Mucosa of descending colon (tissue), 3 donors: ENCODE data around the gene KRTAP3-3. TPM values are rescaled to one million over a fixed set of nuclear protein-coding genes. Genes with fewer than 3 reads are reported as not detected.
"Not testable (repeated sequence)": the region's sequence is repeated elsewhere in the genome, so short reads cannot be mapped to it uniquely, and the experiment has no call there.

Experiments
- ATAC-seq: fragments of 200-7000 bp; cut with Tn5 transposase; one replicate; pipeline ENCODE4 v1.9.1; 2020; ENCODE audit warnings: mild to moderate bottlenecking, moderate library complexity
- DNase-seq, 3 donors: peaks; one replicate each; pipeline ENCODE4 v3.0.0-alpha.2; 2020
- H3K36me3 ChIP-seq: fragments of 200-600 bp; one replicate; pipeline ENCODE4 v1.8.0; 2021; ENCODE audit warnings: low read depth, mild to moderate bottlenecking
- H3K4me1 ChIP-seq: fragments of 200-600 bp; one replicate; pipeline ENCODE4 v1.8.0; 2021; ENCODE audit warnings: low read depth, mild to moderate bottlenecking
- H3K4me3 ChIP-seq: fragments of 200-600 bp; one replicate; pipeline ENCODE4 v1.8.0; 2021; ENCODE audit warnings: mild to moderate bottlenecking
- H3K9me3 ChIP-seq: fragments of 200-600 bp; one replicate; pipeline ENCODE4 v1.8.0; 2021; ENCODE audit warnings: mild to moderate bottlenecking
- CTCF ChIP-seq: fragments of 200-600 bp; IDR thresholded peaks from one replicate; pipeline ENCODE4 v1.8.0; 2022; ENCODE audit warnings: antibody characterized with exemption, mild to moderate bottlenecking
- intact Hi-C, 2 donors: fragments of 100-400 bp; cut with DNase I in 1 of 2; cut with micrococcal nuclease in 1 of 2; formaldehyde crosslinking; loops; one replicate each; pipeline versions ENCODE4 v1.11.0 to v1.11.1; 2022; cut with DNase I, micrococcal nuclease
- long read RNA-seq, 2 donors: library from polyadenylated mRNA; unstranded; transcript quantifications; one replicate each; pipeline ENCODE4 v2.0.0, GENCODE V29; 2019 to 2021
- total RNA-seq, 3 donors: library from RNA; stranded (reverse); fragmentation: NEBNext Ultra II Directional in 2 of 3; extraction: Animal tissue kit (Norgen Biotek cat#: 25700) in 2 of 3; gene quantifications; one replicate each; pipeline versions ENCODE4 v1.2.1 to v1.2.4, GENCODE V29; 2021 to 2023
- donor health status: DM: no; HTN: no; CAD: no; lungs with moderate emphysema.
- donor health status: DM: no; HTN: no; CAD: no.
- donor health status: DM: no; HTN: yes; CAD: no.

KRTAP3-3 gene
- total RNA-seq = not detected
- long read RNA-seq, donor 1 = 0 reads
- long read RNA-seq, donor 2 = 0 reads

- intact Hi-C loops = no loop called here
- Histone ChIP-seq H3K4me1 (no peaks in the 10 kb centered on the region), H3K9me3 (no peaks in the 10 kb centered on the region), H3K36me3 (no peaks in the 10 kb centered on the region), H3K4me3 (no peak within 1 kb of the TSS)
- TF ChIP-seq CTCF = no peak
- DNase-seq (no peak), ATAC-seq (no peak)
These were observed at the start of gene KRTAP3-3 for GRCh38 chr17:40993839-40994238. Gene KRTAP3-3, minus strand, starts transcription at chr17:40994164. Its CDS starts 67 bp downstream, at chr17:40994097.

DNA sequence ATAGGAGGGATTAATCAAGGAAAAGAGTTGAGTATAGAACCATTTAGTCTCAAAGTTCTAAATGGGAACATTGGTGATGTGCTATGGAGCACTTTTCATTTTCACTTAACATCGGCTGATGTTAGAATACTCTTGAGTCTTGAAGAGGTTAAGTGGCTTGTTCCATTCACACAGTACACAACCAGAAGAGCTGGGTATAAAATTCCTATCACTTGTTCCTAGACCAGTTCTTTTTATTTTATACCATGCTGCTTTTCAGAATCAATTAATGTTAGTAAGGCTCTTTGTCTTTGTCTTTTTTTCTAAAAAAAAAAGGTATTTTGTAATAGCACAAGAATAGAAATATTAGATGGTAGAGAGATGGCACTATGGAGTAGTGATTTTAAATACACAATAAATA is 49.0 kb upstream of the KRTAP3-3 start:
- intact Hi-C loops = no loop called here
- no peaks in the 10 kb centered on the region for H3K36me3 ChIP-seq

DNA sequence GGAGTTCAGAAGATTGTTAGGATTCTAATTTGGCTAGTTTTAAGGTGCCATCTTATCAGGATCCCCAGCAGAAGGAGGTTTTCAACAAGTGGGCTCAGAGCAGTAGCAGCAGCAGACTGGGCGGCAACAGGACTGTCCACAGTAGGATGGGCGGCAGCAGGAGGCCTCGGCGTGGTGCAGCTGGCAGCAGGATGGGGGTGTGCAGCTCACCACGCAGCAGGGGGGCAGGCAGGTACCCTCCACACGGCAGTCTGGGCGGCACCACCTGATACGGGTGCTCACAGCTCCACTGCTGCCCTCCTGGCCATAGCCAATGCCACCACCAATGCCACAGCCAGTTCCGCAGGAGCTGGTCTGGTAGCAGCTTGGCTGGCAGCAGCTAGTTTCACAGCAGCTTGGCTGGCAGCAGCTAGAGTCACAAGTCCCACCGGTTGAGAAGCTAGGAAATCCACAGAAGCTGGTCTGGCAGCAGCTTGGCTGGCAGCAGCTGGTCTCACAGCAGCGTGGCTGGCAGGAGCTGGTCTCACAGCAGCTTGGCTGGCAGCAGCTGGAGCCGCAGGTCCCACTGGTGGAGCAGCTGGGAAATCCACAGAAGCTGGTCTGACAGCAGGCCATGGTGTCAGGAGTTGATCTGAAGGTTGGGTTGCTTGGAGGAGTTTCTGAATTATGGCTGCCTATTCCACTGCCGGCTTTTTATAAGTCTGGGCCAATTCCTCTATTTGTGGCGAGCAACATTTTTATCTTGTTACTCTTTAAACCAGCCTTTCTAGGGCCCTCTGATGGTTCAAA is 47.0 kb upstream of the KRTAP3-3 start, which contains the start of gene KRTAP1-1:
TSS of gene KRTAP1-1 (minus strand) at position 668 of the 789 bp plus-strand sequence. CDS start at position 615, 53 bp downstream.
- H3K4me1 ChIP-seq, DNase-seq, H3K4me3 ChIP-seq, H3K36me3 ChIP-seq, H3K9me3 ChIP-seq, ATAC-seq, intact Hi-C loops: not testable (repeated sequence)

More for the DNA sequence above, 49.0 kb upstream of the KRTAP3-3 start:
- no peak for ATAC-seq
- H3K9me3 ChIP-seq = no peaks in the 10 kb centered on the region
- no peaks in the 10 kb centered on the region for H3K4me1 ChIP-seq
- no peak for DNase-seq
- no peak overlapping the region for H3K4me3 ChIP-seq
- TF ChIP-seq CTCF = no peak

DNA sequence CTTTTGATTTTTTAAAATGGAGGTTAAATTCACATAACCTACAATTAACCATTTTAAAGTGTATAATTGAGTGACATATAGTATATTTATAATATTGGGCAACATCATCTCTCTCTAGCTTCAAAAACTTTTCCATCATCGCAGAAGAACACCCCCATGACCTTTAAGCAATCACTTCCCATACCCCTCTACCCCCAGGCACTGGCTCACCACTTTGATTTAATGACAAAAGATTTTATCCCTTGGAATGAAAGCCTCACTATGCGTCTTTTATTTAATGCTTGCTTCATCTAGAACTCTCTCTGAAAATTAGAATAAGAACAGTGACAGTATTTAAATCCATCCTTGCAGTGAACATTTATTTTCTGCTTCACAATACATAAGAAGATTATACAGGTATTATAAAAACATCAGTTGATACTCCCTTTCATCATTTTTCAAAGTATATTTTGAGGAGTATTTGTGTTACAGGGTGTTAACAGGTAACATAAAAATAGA is 43.9 kb upstream of the KRTAP3-3 start:
- no peak for TF ChIP-seq CTCF
- DNase-seq = no peak
- no peak for ATAC-seq

DNA sequence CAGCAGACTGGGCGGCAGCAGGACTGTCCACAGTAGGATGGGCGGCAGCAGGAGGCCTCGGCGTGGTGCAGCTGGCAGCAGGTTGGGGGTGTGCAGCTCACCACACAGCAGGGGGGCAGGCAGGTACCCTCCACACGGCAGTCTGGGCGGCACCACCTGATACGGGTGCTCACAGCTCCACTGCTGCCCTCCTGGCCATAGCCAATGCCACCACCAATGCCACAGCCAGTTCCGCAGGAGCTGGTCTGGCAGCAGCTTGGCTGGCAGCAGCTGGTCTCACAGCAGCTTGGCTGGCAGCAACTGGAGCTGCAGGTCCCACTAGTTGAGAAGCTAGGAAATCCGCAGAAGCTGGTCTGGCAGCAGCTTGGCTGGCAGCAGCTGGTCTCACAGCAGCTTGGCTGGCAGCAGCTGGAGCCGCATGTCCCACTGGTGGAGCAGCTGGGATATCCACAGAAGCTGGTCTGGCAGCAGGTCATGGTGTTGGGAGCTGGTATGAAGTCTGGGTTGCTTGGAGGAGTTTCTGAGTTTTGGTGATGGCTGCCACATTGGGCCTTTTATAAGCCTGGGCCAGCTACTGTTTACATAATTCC is 40.5 kb upstream of the KRTAP3-3 start, which contains the start of gene KRTAP1-3:
TSS of gene KRTAP1-3 (minus strand) at position 529 of the 590 bp plus-strand sequence. CDS start at position 476, 53 bp downstream.
- ATAC-seq, DNase-seq, H3K4me3 ChIP-seq, H3K9me3 ChIP-seq, H3K4me1 ChIP-seq, intact Hi-C loops, H3K36me3 ChIP-seq: not testable (repeated sequence)

More for the DNA sequence above, 43.9 kb upstream of the KRTAP3-3 start:
- no peaks in the 10 kb centered on the region for H3K4me1 ChIP-seq
- H3K9me3 ChIP-seq = no peaks in the 10 kb centered on the region
- intact Hi-C loops = no loop called here
- H3K4me3 ChIP-seq = no peak overlapping the region
- H3K36me3 ChIP-seq = no peaks in the 10 kb centered on the region

DNA sequence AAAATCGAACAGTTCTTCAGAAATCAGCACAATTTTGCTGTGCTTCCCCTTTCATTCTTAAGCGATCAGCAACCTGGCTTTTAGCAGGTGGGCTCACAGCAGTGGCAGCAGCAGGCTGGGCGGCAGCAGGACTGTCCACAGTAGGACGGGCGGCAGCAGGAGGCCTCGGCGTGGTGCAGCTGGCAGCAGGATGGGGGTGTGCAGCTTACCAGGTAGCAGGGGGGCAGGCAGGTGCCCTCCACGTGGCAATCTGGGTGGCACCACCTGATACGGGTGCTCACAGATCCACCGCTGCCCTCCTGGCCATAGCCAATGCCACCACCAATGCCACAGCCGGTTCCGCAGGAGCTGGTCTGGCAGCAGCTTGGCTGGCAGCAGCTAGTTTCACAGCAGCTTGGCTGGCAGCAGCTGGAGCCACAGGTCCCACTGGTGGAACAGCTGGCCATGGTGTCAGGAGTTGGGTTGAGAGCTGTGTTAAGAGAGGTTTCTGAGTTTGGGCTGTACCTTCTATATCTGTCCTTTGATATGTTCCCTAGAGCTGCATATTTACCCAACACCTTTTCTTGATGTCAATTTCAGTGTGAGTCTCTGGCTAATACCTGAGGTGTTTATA is 35.8 kb upstream of the KRTAP3-3 start, which contains the start of gene KRTAP1-4:
TSS of gene KRTAP1-4 (minus strand) at position 563 of the 613 bp plus-strand sequence. CDS start at position 446, 117 bp downstream.
- no peak for TF ChIP-seq CTCF
- ATAC-seq = no peak
- no peaks in the 10 kb centered on the region for H3K9me3 ChIP-seq
- no peak within 1 kb of the TSS for H3K4me3 ChIP-seq
- no peak for DNase-seq
- H3K4me1 ChIP-seq = no peaks in the 10 kb centered on the region
- H3K36me3 ChIP-seq = no peaks in the 10 kb centered on the region
- intact Hi-C loops = no loop called here
